Endothelial cell of umbilical vein (primary cell): ENCODE data around the gene DENND5B. TPM values are rescaled to one million over a fixed set of nuclear protein-coding genes. Genes with fewer than 3 reads are reported as not detected.
"Not testable (repeated sequence)": the region's sequence is repeated elsewhere in the genome, so short reads cannot be mapped to it uniquely, and the experiment has no call there.

Experiments used
- BruUV-seq: library from RNA; stranded (reverse); fragments of 400-500 nt; replicated peaks from 2 replicates; lab custom pipeline; 2021; lab: Mats Ljungman, UMichigan
- CTCF ChIA-PET: fragments of 300-600, 350-600 bp; sonication (Branson Sonifier 250); formaldehyde crosslinking; loops from one replicate; lab custom pipeline; 2021; ENCODE audit warnings: antibody characterized with exemption, inconsistent platforms; lab: Charles Lee
- POLR2A ChIA-PET: fragments of 300-600, 350-600 bp; sonication (Branson Sonifier 250); formaldehyde crosslinking; loops from one replicate; lab custom pipeline; 2021; ENCODE audit warnings: antibody characterized with exemption, inconsistent platforms; lab: Charles Lee
- DNase-seq: peaks from one replicate; pipeline ENCODE4 v3.0.0-alpha.2; 2011; ENCODE audit warnings: low read depth, low spot score
- FAIRE-seq: peaks from 2 replicates; lab custom pipeline; 2011; peaks lifted over from hg19 to GRCh38; lab: Jason Lieb, UNC
- H2AFZ ChIP-seq: 2 replicates; pipeline ENCODE4 v1.6.0; 2012; ENCODE audit warnings: low read depth, low read length, control low read depth, inconsistent platforms
- H3K27ac ChIP-seq: 2 replicates; pipeline ENCODE4 v1.5.1; 2011; ENCODE audit warnings: low read depth, mild to moderate bottlenecking, control low read depth, low read length, moderate library complexity; ENCODE audit not compliant: insufficient read depth
- H3K27me3 ChIP-seq, 2 experiments: 2 replicates each; pipeline versions ENCODE4 v1.6.0 to v1.6.1; 2011; ENCODE audit warnings: low read length in 2 of 2, mixed read lengths in 1 of 2; ENCODE audit not compliant: control insufficient read depth in 2 of 2, insufficient read depth in 2 of 2
- H3K36me3 ChIP-seq, 2 experiments: 2 replicates in 1 of 2; 3 replicates in 1 of 2; pipeline ENCODE4 v1.5.1; 2011; ENCODE audit warnings: low read length in 2 of 2, mild to moderate bottlenecking in 1 of 2, moderate library complexity in 1 of 2; ENCODE audit not compliant: control insufficient read depth in 2 of 2, insufficient read depth in 2 of 2; ENCODE audit errors: extremely low read depth in 1 of 2
- H3K4me1 ChIP-seq: 3 replicates; pipeline ENCODE4 v1.5.1; 2011; ENCODE audit warnings: mild to moderate bottlenecking, low read length; ENCODE audit not compliant: control insufficient read depth, insufficient read depth; ENCODE audit errors: extremely low read depth
- H3K4me2 ChIP-seq: 2 replicates; pipeline ENCODE4 v1.6.1; 2011; ENCODE audit warnings: low read length, control low read depth, mixed read lengths; ENCODE audit not compliant: insufficient read depth
- H3K4me3 ChIP-seq, 3 experiments: fragments of 200-600 bp in 1 of 3; sonication (generic), shearing (Covaris generic) in 1 of 3; replicated peaks in 1 of 3; 2 replicates each; pipeline ENCODE4 v1.5.1; 2011 to 2016; ENCODE audit warnings: control low read depth in 3 of 3, low read length in 3 of 3, mild to moderate bottlenecking in 2 of 3, inconsistent platforms in 1 of 3, low read depth in 1 of 3, moderate library complexity in 1 of 3; ENCODE audit not compliant: insufficient read depth in 1 of 3
- H3K79me2 ChIP-seq: 2 replicates; pipeline ENCODE4 v1.6.0; 2012; ENCODE audit warnings: low read length, inconsistent platforms; ENCODE audit not compliant: control insufficient read depth, insufficient read depth
- H3K9ac ChIP-seq: replicated peaks from 2 replicates; pipeline ENCODE3; 2011; ENCODE audit warnings: low read length, control low read depth; ENCODE audit not compliant: insufficient read depth; ENCODE audit errors: extremely low read depth
- H3K9me1 ChIP-seq: replicated peaks from 3 replicates; pipeline ENCODE4 v1.6.0; 2011; ENCODE audit warnings: mild to moderate bottlenecking, low read length; ENCODE audit not compliant: control insufficient read depth, insufficient read depth; ENCODE audit errors: extremely low read depth
- H3K9me3 ChIP-seq: replicated peaks from 2 replicates; pipeline ENCODE4 v1.5.1; 2012; ENCODE audit warnings: low read length, inconsistent platforms; ENCODE audit not compliant: control insufficient read depth, insufficient read depth
- H4K20me1 ChIP-seq: replicated peaks from 2 replicates; pipeline ENCODE3; 2011; ENCODE audit warnings: mild to moderate bottlenecking, low read length; ENCODE audit not compliant: control insufficient read depth, insufficient read depth; ENCODE audit errors: extremely low read depth
- CTCF ChIP-seq, 2 donors: IDR thresholded peaks; 1 replicate in 1 of 2; 2 replicates in 1 of 2; pipeline ENCODE4 v1.5.1; 2011; ENCODE audit warnings: low read length in 2 of 2, mild to moderate bottlenecking in 2 of 2, moderate library complexity in 2 of 2, control low read depth in 1 of 2, inconsistent platforms in 1 of 2, low read depth in 1 of 2; ENCODE audit not compliant: insufficient read depth in 1 of 2; ENCODE audit errors: extremely low read depth in 1 of 2
- EZH2 ChIP-seq: IDR thresholded peaks from 2 replicates; pipeline ENCODE4 v1.6.1; 2012; ENCODE audit warnings: borderline replicate concordance, low read depth, mild to moderate bottlenecking, moderate library complexity, low read length, inconsistent platforms; ENCODE audit not compliant: severe bottlenecking
- FOS ChIP-seq: IDR thresholded peaks from 2 replicates; pipeline ENCODE4 v1.6.1; 2011; ENCODE audit warnings: mild to moderate bottlenecking, low read length, moderate library complexity, borderline replicate concordance; ENCODE audit not compliant: insufficient read depth
- GATA2 ChIP-seq: IDR thresholded peaks from 2 replicates; pipeline ENCODE4 v1.7.0; 2011; ENCODE audit warnings: low read depth, mild to moderate bottlenecking, moderate library complexity, mixed read lengths, low read length; ENCODE audit not compliant: insufficient read length, insufficient read depth
- JUN ChIP-seq: IDR thresholded peaks from 2 replicates; pipeline ENCODE4 v1.6.1; 2011; ENCODE audit warnings: borderline replicate concordance, low read depth; ENCODE audit not compliant: insufficient read length, insufficient read depth
- MYC ChIP-seq: IDR thresholded peaks from one replicate; pipeline ENCODE4 v1.6.1; 2011; ENCODE audit warnings: mild to moderate bottlenecking, low read depth, low read length
- POLR2A ChIP-seq: IDR thresholded peaks from 2 replicates; pipeline ENCODE4 v1.6.1; 2012; ENCODE audit warnings: low read depth, mild to moderate bottlenecking, control low read depth, low read length
- POLR2AphosphoS5 ChIP-seq: IDR thresholded peaks from 2 replicates; pipeline ENCODE4 v1.6.1; 2012; ENCODE audit warnings: low read depth, mild to moderate bottlenecking, control low read depth, low read length, moderate library complexity; ENCODE audit not compliant: insufficient read depth
- dilution Hi-C: fragments of 300-500 bp; cut with MboI; formaldehyde crosslinking; loops from one replicate; pipeline ENCODE4 v1.15.0; 2019; ENCODE audit warnings: low sequenced_read_pairs; ENCODE audit not compliant: extremely low pct_ligation_motif_present
- intact Hi-C: fragments of 100-400 bp; cut with micrococcal nuclease; formaldehyde crosslinking; loops from one replicate; pipeline ENCODE4 v1.10.0; 2022
- polyA plus RNA-seq, 4 experiments: library from polyadenylated mRNA; depleted of rRNA in 3 of 4; stranded (reverse) in 3 of 4; unstranded in 1 of 4; fragments of >200 nt; gene quantifications; 2 replicates each; pipeline versions ENCODE4 v1.2.1 to v1.2.3, GENCODE V29; 2011 to 2012; ENCODE audit warnings: missing spikeins in 1 of 4
- total RNA-seq: library from RNA; stranded (reverse); gene quantifications from 2 replicates; pipeline ENCODE4 v1.2.3, GENCODE V29; 2021
- TF ChIP-seq, protein P1 (sequence below): IDR thresholded peaks from 2 replicates; pipeline ENCODE4 v1.6.1; 2011; ENCODE audit not compliant: insufficient read depth, insufficient read length

DENND5B gene
- total and polyA plus RNA-seq, 2 donors (not counting 3 experiments of a cell fraction or from before 2014, with no cell fraction given), result 10.3 to 18.3 TPM

DNA sequence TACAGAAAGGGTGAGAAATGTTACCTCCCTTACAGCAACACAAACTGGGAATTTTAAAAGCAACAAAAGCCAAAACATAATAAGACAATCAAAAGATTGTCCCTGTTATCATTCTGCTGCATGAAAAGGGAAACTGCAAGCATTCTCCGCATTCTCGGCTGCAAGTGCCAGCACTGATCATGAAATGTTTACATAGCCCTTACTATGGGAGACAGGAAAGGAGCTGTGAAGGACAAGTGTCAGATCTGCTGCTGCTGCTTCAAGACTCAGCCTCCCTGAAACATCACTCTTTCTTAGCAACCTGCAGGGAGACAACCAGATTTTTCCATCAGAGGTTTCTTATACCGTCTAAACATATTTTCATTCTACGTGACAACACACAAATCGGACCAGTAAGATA is 20.1 kb downstream of the DENND5B start:
- dilution Hi-C loops, result no loop called here
- H3K79me2 ChIP-seq, result peaks cover 7% of the 10 kb centered on the region
- no peak overlapping the region for H2AFZ ChIP-seq
- H3K9me3 ChIP-seq, result no peaks in the 10 kb centered on the region
- H3K9ac ChIP-seq, result peak overlapping the region; percentile 34
- H3K4me1 ChIP-seq, result peaks cover 20% of the 10 kb centered on the region
- TF ChIP-seq GATA2 (no peak), POLR2A (no peak), POLR2AphosphoS5 (no peak), FOS (no peak), CTCF (IDR thresholded peaks at IDR 0.05; ENCODE audit: extremely low read depth in 1 of 2, insufficient read depth in 1 of 2, low read depth in 1 of 2, low read length in 2 of 2) (no peak), MYC (no peak), JUN (no peak), EZH2 (no peak)
- TF ChIP-seq, protein P1, sequence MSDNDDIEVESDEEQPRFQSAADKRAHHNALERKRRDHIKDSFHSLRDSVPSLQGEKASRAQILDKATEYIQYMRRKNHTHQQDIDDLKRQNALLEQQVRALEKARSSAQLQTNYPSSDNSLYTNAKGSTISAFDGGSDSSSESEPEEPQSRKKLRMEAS, result no peak
- H3K4me3 ChIP-seq, result no peak overlapping the region
- ChIA-PET POLR2A (no interaction called here), CTCF (interaction anchor here (0.8 to 0.9 kb wide), 2 partner anchors 9 to 13 kb away, joined by 3 to 4 read pairs; no protein-coding TSS in a partner anchor)
- no peaks in the 10 kb centered on the region for H3K36me3 ChIP-seq
- no peaks in the 10 kb centered on the region for H3K9me1 ChIP-seq
- intact Hi-C loops, result no loop called here
- H3K27me3 ChIP-seq, result no peaks in the 10 kb centered on the region
- BruUV-seq, result no TSS peak
- DNase-seq (peak; percentile 58), FAIRE-seq (peak; percentile 74)
- no peaks in the 10 kb centered on the region for H4K20me1 ChIP-seq
- H3K27ac ChIP-seq, result no peak overlapping the region
- H3K4me2 ChIP-seq, result peak overlapping the region; percentile 43

GRCh38 chr12:31569517-31569916 is 21.4 kb downstream of the DENND5B start:
- H3K9ac ChIP-seq, H3K4me1 ChIP-seq, H3K27ac ChIP-seq, H3K4me3 ChIP-seq, H3K79me2 ChIP-seq, H2AFZ ChIP-seq, H3K9me1 ChIP-seq, intact Hi-C loops, FAIRE-seq, POLR2A ChIA-PET, DNase-seq, H3K9me3 ChIP-seq, H4K20me1 ChIP-seq, H3K4me2 ChIP-seq, BruUV-seq, dilution Hi-C loops, H3K27me3 ChIP-seq, H3K36me3 ChIP-seq, CTCF ChIA-PET: not testable (repeated sequence)
